ENCODE data around the gene FOXO6.

Gene FOXO6

GRCh38 chr1:41411229-41411628, 50.0 kb downstream of the FOXO6 start:
- no peak for DNase-seq

GRCh38 chr1:41412748-41413147, 51.5 kb downstream of the FOXO6 start:
- DNase-seq = no peak

DNA sequence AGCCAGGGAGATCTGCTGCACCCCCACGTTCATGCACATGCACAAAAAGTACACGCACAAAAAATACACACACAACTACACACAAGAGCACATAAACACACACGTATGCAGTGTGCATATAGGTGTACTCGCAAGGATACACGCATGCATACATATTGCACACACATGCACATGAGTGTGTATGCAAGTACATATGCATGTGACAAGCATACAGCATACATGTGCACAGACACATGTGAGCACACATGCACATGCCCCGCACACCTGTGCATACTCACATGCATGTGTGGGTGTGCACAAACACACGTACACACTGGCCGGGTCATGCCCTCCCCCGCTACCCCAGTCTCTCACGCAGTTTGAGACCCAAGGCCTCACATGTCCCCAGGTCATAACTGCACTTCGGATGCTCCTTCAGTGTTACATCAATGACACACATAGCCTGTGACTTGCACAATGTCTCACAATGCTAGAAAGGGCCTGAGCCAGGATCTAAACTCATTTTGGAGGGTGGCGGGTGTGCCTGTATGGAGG, 52.6 kb downstream of the FOXO6 start:
- no peak for DNase-seq

GRCh38 chr1:41414296-41414695, 53.1 kb downstream of the FOXO6 start:
- DNase-seq = no peak

DNA sequence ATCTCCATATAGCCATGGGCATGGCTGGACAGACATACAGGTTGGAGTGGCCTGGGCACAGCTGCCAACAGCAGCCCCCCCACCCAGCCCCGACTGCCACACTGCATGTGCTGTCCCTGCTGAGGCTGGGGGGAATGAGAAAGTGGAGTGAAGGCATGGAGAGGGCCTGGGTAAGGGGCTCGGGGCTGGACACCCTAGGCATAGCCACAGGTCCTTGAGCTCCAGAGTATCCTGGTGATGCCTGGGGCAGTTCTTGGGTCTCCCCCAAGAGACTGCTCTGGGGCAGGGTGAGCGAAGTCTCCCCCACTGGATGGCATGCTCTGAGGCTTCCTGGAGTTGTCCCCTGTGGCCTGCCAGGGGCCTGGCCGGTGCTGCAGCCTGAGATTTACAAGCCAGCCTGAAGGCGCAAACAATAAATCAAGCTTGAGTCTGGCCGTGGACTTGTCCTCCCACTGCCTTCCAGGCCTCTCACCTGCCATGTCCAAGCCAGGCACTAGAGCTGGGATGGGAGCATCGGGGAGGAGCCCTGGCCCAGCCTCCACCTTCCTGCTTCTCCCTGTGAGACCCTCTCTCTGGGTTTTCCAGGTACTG, 53.6 kb downstream of the FOXO6 start:
- no peak for DNase-seq

DNA sequence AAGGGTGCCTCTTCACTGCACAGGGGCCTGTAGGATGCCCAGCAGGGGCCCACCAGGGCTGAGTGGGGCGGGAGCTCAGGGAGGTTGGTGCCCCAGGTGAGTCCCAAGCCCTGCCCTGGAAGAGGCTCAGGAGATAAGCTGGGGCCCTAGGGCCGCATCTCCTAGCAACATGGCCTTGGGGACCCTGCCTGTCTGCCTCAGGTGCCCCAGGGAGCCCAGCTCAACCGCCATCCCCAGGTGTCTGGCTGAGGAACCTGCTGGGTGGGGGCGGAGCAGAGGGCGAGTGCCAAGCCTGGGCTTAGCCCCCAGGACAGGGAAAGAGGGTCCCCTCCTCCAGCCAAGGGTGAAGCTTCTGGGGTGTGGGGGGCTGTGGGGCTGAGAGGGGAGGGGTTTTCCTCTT, 54.8 kb downstream of the FOXO6 start:
- no peak for DNase-seq

- peak; percentile 76 for DNase-seq
Measured at GRCh38 chr1:41416552-41417334, 55.5 kb downstream of the FOXO6 start.

DNA sequence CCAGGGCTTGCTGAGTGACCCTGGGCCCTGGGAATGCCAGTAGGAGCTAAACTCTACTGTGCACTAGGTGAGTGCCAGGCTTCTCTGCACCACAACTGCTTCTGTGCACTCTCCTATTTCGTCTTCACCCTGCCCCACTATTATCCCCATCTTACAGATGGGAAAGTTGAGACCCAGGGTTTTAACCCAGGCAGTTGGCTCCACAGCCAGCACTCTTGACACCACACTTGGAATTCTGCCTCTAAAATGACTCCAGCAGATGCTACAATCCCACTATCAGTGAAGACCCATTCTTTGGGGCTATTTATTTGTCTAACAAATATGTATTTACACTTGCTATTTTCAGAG, 56.1 kb downstream of the FOXO6 start:
- DNase-seq = no peak

GRCh38 chr1:41417746-41418145, 56.5 kb downstream of the FOXO6 start:
- DNase-seq = no peak

DNA sequence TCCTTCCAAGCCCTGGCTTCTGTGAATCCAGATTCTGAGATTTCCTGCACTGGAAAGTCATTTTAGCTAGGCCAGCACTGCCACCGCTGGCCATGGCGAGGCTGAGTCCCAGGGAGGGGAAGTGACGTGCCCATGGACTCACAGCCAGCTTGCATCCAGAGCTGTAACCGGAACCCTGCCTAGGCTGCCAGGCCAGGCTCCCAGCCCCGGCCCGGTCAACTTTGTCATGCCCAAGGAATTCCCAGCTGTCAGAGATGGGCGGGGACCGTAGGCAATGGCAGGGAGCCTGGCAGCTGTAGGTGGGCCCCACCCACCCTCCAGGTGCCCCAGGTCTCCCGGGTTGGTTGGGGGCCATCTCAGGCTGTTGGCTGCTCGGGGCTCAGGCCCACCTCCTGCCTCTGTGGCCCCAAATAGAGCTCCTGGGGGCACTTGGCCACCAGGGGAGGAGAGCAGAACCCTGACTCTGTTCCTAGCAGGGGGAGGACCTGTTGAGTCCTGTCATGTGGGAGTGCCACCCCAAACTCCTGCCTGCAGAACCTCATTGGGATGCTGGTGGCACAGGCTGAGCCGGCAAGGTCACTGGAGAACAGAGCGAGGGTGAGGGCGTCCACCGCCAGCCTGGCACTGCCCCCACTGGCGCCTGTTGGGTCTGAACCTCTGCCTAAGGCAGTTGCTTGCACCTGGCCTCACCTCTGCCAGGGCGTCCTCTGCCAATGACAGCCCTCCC, 57.8 kb downstream of the FOXO6 start:
- no peak for DNase-seq

- DNase-seq = no peak
Measured at GRCh38 chr1:41419584-41420295, 58.5 kb downstream of the FOXO6 start.

- no peak for DNase-seq
Measured at GRCh38 chr1:41420351-41420750, 59.1 kb downstream of the FOXO6 start.

- no peak for DNase-seq
Measured at GRCh38 chr1:41420860-41421259, 59.6 kb downstream of the FOXO6 start.

- no peak for DNase-seq
Measured at GRCh38 chr1:41422306-41422705, 61.1 kb downstream of the FOXO6 start.

- DNase-seq = no peak
Measured at GRCh38 chr1:41423511-41424191, 62.4 kb downstream of the FOXO6 start.

GRCh38 chr1:41424581-41425118, 63.4 kb downstream of the FOXO6 start:
- no peak for DNase-seq

DNA sequence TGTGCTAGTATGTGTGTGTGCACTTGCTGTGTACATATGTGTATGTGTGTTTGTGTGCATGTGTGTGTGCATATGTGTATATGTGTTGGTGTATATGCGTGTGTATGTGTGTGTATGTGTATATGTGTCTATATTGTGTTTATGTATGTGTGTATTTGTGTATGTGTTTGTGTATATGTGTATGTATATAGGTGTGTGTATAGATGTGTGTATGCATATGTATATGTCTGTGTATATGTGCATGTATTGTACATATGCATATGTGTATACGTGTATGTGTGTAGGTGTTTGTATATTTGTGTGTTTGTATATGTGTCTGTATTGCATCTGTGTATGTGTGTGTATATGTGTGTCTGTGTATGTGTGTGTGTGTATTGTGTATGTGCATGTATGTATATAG, 64.1 kb downstream of the FOXO6 start:
- DNase-seq = no peak

- DNase-seq = no peak
Measured at GRCh38 chr1:41426201-41426890, 65.1 kb downstream of the FOXO6 start.

GRCh38 chr1:41427122-41427913, 66.1 kb downstream of the FOXO6 start:
- DNase-seq = no peak

GRCh38 chr1:41427916-41428737, 66.9 kb downstream of the FOXO6 start:
- no peak for DNase-seq

Data from NCI-H774 (cell line).